D341Med (cell line): ENCODE results near the gene CYLC2.

ENCODE experiments used
- DNase-seq: peaks from one replicate; pipeline ENCODE4 v3.0.0; 2012; ENCODE audit warnings: low spot score

The CYLC2 gene, protein sequence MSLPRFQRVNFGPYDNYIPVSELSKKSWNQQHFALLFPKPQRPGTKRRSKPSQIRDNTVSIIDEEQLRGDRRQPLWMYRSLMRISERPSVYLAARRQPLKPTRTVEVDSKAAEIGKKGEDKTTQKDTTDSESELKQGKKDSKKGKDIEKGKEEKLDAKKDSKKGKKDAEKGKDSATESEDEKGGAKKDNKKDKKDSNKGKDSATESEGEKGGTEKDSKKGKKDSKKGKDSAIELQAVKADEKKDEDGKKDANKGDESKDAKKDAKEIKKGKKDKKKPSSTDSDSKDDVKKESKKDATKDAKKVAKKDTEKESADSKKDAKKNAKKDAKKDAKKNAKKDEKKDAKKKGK

DNA sequence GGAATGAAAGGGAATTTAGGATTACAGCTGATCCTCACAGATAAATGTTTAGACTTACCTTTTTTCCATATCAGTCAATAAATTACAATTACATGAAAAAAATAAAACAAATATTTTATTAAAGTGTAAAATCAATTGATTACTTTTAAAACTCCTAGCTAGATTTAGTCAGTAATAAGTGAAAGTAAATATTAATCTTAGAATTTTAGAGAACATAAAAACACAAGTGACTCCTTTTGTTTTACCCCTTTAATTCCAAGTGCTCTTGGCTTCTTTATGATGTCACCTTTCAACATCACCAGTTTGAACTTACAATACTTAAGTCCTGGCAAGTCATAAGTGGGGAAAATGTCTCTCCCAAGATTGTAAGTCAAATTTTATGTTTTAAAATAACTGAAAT is at the start of gene CYLC2:
CYLC2 (plus strand) TSS at position 301 of the 400 bp plus-strand sequence; CDS start at position 349, 48 bp downstream.
- no peak for DNase-seq

DNA sequence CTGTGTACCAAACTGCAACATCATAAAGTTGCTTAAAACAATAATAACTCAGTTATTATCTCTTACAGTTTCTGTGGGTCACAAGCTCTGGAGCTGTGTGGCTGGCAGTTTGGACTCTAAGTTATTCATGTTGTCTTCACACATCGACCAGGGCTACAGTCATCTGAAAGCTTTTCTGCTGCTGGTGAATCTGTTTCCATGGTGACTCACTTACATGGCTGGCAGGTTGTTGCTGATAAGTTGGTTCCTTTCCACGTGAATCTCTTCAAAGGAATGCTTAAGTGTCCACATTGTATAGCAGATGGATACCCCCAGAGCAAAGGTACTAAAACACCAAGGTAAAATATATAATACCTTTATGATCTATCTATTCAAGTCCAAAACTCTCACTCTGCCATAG is 44.8 kb upstream of the CYLC2 start:
- no peak for DNase-seq

DNA sequence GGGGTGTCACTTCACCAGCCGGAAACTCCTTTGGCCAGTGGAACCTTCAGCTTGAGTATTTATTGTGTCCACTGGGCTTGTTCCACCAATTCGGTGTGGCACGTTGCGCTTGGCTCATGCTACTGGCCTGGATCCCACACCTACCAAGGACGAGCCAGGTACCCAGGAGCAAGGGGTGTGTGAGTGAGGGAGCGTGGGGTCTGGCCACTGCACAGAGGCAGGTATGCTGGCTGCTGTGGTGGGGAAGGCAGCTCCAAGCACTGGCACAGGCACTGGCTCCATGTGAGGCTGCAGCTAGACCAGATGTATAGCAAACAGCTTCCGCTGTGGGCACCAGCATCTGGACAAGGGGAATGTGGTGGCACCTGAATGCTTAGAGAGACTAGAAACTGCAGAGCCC is 28.1 kb upstream of the CYLC2 start:
- no peak for DNase-seq

DNA sequence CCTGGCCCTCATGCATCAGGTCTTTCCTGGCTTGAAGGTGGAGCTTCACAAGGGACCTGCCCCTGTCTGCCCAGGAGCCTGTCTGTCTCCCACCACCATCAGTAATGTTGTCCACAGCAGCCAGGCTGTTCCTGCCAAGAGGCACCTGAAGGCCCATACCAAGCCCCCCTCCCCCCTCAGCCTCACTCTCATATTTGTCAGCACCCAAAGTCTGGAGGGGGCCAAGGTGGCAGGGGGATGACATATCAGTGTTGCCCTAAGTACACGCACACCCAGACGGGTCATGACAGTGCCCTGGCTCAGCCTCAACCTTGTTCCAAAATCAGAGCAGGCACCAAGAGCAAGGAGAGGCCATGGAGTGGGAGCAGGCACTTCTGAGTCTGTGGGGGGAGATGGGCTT is 27.2 kb upstream of the CYLC2 start:
- no peak for DNase-seq

DNA sequence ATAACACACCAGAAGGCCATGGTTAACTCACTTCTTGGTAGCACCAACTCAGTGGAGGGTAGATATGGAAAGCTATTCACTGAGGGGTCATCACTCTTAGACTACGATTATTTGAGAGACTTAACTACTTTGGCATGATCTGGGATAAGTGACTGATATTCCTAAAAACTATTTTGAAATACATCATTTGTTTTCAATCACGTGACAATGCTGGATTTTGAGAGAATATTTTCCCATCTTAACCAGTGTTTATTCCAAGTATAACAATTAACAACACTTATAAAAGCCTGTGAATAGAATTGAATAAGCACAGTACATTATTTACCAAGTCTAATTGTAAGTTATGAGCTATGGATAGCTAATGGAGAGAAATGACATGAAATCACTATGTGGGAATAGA is 22.4 kb upstream of the CYLC2 start:
- DNase-seq: no peak

DNA sequence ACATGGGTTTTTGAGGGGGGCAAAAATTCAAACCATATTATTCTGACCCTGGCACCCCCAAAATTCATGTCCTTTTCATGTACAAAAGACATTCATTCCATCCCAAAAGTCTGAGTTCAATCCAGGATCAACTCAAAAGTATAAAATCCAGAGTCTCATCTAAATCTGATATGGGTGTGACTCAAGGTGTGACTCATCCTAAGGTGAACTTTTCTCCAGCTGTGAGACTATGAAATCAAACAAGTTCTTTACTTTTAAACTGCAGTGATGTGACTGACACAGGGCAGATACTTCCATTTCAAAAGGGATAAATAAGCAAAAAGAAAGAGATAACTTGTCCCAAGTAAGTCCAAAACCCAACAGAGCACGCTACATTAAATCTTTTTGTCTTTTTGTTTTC is 20.6 kb upstream of the CYLC2 start:
- no peak for DNase-seq

DNA sequence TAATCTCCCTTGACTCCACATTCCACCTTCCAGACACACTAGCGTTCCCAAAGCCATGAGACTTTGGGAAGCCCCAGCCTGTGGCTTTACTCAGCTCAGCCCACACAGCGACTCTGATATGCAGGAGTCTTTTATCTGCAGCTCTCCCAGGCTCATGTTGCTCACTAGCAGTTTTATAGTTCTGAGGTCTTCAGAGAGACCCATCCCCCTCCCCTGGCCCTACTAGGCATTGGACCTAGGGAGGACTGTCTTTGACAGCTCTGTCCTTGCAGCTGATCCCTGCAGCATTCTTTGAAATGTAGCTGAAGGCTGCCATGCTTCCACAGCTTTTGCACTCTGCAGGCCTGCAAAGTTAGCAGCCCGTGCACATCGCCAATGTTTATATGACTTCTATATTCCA is 19.9 kb upstream of the CYLC2 start:
- no peak for DNase-seq

DNA sequence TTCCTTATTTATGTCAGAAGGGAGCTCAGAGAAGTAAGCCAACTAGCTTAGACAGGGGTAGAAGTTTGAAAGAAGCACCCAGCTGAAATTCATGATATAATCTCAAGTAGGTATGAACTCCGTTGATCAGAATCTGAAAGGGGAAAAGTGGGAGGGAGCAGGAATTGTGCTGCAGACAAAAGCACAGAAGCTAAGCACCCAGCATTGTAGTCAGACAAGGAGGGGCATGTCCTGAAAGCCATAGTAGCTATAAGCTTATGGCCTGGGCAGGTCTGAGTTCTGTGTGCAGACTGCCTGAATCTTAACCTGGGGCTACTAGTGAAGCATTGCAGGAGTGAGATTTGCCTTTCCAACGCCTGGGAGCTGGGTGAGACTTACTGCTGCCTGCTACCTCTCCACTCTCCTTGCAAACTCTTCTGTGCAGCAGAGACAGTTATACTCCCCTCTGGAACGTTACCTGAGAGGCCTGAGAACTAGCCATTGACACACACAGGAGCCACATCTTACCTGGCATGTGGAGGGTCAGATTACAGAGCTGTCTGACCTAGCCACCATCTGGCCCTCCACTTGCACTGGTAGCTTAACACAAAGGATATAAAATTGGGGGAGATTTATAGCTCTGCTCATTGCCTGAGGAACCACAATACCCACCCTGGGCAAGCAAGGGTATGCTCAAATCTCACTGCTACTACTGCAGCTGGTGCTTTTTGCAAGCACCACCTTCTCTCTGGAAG is 9.8 kb upstream of the CYLC2 start:
- DNase-seq: no peak

DNA sequence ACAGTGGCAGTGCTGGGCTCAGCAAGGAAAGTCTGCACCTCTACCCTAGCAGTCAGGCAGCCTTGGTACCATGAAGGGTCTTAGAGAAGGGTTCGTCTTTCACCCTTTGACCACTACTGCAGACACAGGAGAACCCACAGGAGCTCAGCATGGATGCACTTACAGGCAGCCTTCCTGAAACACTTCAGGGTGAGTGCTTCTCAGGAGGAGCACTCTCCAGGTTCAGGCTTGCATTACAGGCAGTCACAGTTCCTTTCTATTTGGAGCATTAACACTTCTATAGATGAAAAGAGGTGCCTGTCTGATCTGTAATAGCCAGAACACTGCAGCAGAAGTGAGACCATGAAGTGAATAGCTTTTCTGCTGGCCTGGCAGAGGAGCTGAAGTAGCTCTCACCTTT is 8.7 kb upstream of the CYLC2 start:
- DNase-seq: no peak

DNA sequence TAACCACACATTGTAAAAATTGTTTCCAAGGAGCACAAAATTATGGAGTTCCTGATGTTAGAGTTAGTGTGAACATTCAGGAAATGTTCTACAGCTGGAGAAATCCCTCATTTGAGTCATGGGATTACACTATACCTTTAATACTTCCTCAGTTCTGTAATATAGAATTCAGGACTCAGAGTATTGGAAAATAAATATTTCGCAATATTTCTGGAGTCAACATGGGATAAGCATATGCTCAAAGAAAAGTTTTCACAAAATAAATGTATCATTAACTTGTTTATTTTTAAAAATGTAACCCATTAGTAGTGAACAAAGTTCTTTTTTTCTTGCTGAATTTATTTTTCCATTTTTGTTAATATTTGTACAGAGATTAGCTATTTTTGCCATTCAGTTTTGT is 8.6 kb downstream of the CYLC2 start:
- DNase-seq: no peak

DNA sequence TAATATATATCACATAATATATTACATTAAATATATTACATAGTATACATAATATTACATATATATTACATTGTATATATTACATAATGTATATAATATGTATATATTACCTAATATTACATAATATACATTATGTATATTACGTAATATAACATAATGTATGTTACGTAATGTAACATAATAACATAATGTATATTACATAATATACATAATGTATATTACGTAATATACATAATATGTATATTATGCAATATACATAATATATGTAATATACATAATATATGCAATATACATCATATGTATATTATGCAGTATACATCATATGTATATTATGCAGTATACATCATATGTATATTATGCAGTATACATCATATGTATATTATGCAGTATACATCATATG is 19.1 kb downstream of the CYLC2 start:
- no peak for DNase-seq

DNA sequence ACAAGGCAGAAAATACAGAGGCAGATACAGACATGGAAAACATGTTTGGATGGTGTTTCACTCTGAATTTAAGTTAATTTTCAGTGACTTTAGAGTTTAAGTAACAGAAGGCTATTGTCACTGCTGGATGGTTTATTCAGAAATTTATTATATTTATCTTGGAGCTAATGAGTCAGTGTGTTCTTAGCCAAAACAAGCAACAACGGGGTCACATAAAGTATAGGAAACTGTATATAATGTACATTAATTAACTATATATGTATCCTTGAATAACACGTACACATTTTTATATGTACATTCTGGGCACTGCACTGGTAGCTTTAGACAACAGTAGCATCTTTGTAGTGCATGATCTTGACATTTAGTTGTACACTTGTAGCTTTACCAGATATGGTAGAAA is 30.7 kb downstream of the CYLC2 start:
- DNase-seq: no peak

DNA sequence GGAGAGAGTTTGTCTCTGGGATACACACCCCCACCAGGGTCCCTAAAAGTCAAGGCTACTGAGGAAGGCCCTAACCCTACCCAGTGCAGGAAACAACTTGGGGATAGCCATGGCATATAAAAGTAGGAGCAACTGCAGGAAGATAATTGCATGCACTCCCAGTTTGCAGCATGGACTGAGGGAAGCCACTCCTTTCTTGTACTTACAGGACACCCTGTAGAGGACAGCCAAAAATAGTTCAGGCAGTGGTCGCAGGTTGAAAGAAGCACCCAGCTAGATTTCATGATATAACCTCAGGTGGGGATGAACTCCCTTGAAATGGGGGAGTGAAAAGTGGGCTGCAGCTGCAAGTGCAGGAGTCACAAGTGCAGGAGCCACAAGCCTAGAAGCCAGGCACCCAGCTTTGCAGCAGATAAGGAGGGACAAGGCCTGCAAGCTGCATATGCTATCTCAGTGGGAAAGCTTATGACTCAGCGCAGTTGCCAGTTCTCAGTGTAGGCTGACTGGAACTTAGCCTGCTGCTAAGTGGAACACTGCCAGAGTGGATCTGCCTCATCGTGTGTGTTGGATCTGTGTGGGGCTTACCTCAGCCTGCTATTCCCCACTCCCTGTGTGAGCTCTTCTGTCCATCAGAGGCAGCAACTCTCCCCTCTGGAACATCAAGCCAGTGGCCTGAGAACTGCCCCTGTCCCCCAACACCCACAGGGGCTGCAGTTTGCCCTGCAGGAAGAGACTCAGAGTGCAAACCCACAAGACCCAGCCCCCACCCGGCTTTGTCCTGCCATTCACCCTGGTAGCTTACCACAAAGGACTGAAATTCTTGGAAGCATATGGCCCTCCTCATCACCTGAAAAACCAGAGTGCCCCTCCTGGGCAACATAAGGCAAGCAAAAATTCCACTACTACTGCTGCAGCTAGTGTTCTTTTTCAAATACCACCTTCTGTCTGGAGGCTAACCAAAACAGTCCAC is 42.7 kb downstream of the CYLC2 start:
- DNase-seq: no peak

DNA sequence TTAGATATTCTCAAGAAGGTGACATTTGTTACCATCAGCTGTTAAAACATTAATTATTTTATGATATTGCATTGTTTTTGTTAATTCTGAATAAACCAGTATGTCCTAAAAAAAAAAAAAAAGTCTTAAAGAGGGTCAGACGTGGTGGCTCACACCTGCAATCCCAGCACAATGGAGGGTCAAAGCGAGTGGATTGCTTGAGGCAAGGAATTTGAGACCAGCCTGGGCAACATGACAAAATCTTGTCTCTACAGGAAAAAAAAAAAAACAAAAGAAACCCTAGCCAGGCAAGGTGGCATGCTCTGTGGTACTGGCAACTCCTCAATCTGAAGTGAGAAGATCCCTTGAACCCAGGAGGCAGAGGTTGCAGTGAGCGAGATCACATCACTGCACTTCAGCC is 46.8 kb downstream of the CYLC2 start:
- no peak for DNase-seq
